ENCODE results near the gene ZNF213. TPM values are rescaled to one million over a fixed set of nuclear protein-coding genes. Genes with fewer than 3 reads are reported as not detected.

The ZNF213 gene
- total and polyA plus RNA-seq, 2 experiments from 2014 or later, result 2.9 to 10.4 TPM

- TF ChIP-seq ZNF462 (CRISPR knock-in tag; IDR thresholded peaks at IDR 0.05), result no peak
- TF ChIP-seq JUNB (IDR thresholded peaks at IDR 0.05; ENCODE audit: unreplicated experiment), result no peak
These were observed 43.3 kb upstream of the ZNF213 start (continued) for GRCh38 chr16:3091551-3091950.

- Histone ChIP-seq H3K36me3 (ENCODE audit: insufficient read depth) (peaks cover 42% of the 10 kb centered on the region), H3F3A (replicated peaks; ENCODE audit: low read depth) (peaks cover 62% of the 10 kb centered on the region), H4K20me1 (replicated peaks; ENCODE audit: insufficient read depth) (peaks cover 46% of the 10 kb centered on the region), H2AFZ (no peak overlapping the region), H3K27me3 (ENCODE audit: insufficient read depth) (no peaks in the 10 kb centered on the region), H3K27ac (ENCODE audit: low read depth) (no peak overlapping the region), H3K9me2 (ENCODE audit: insufficient read depth) (no peaks in the 10 kb centered on the region), H3K4me3 (no peak overlapping the region), H3K4me1 (ENCODE audit: insufficient read depth) (peaks cover 41% of the 10 kb centered on the region), H3K4me2 (no peak overlapping the region), H3K79me2 (replicated peaks; ENCODE audit: insufficient read depth) (peaks cover 62% of the 10 kb centered on the region)
- no peak for DNase-seq (ENCODE audit: low spot score)
- Mint-ChIP-seq H3K36me3 (ENCODE audit: low read depth) (peaks cover 96% of the 10 kb centered on the region), H3K27me3 (ENCODE audit: insufficient read depth, low read depth, poor library complexity) (peaks cover 29% of the 10 kb centered on the region), H3K27ac (no peak overlapping the region), H3K4me3 (no peak overlapping the region; the same call in 2 of the 3 replicates), H3K4me1 (peaks cover 39% of the 10 kb centered on the region), H3K9me3 (no peaks in the 10 kb centered on the region)
- TF ChIP-seq EZH2phosphoT487 (IDR thresholded peaks at IDR 0.05; ENCODE audit: unreplicated experiment) (no peak), ZNF331 (CRISPR knock-in tag; IDR thresholded peaks at IDR 0.05; ENCODE audit: low read depth) (no peak)
- ATAC-seq, result no peak
These were observed 42.3 kb upstream of the ZNF213 start for GRCh38 chr16:3092501-3092941.
